OCI-LY1 (cell line): ENCODE data around the gene ADCY2.

Experiments
- H2AFZ ChIP-seq: fragments of 200-600 bp; sonication (generic), shearing (Covaris generic); 2 replicates; pipeline ENCODE4 v1.6.0; 2014; ENCODE audit warnings: antibody characterized with exemption, mild to moderate bottlenecking, low read length
- H3F3A ChIP-seq: fragments of 200-600 bp; sonication (generic), shearing (Covaris generic); 2 replicates; pipeline ENCODE4 v1.6.0; 2014; ENCODE audit warnings: mild to moderate bottlenecking, antibody characterized with exemption, low read length, moderate library complexity; ENCODE audit not compliant: insufficient read depth
- H3K27ac ChIP-seq: fragments of 200-600 bp; sonication (generic); 2 replicates; pipeline ENCODE4 v1.5.1; 2014; ENCODE audit warnings: low read length, mixed run types, mild to moderate bottlenecking, low read depth; ENCODE audit not compliant: poor library complexity, severe bottlenecking
- H3K27me3 ChIP-seq: fragments of 200-600 bp; sonication (generic); 2 replicates; pipeline ENCODE4 v1.6.0; 2014; ENCODE audit warnings: antibody characterized with exemption, mild to moderate bottlenecking, low read length, moderate library complexity; ENCODE audit not compliant: insufficient read depth
- H3K36me3 ChIP-seq: fragments of 200-600 bp; sonication (generic); 2 replicates; pipeline ENCODE4 v1.6.1; 2014; ENCODE audit warnings: mild to moderate bottlenecking, antibody characterized with exemption, low read length, moderate library complexity, mixed read lengths; ENCODE audit not compliant: insufficient read depth
- H3K4me1 ChIP-seq: fragments of 200-600 bp; sonication (generic); 2 replicates; pipeline ENCODE4 v1.5.1; 2014; ENCODE audit warnings: mild to moderate bottlenecking, low read length, moderate library complexity; ENCODE audit not compliant: insufficient read depth, severe bottlenecking
- H3K4me2 ChIP-seq: fragments of 200-600 bp; sonication (generic), shearing (Covaris generic); 2 replicates; pipeline ENCODE4 v1.6.1; 2014; ENCODE audit warnings: low read length
- H3K4me3 ChIP-seq: fragments of 200-600 bp; sonication (generic); 2 replicates; pipeline ENCODE4 v1.5.1; 2014; ENCODE audit warnings: low read length, low read depth, mild to moderate bottlenecking, mixed read lengths; ENCODE audit not compliant: poor library complexity, severe bottlenecking
- H3K79me2 ChIP-seq: fragments of 200-600 bp; shearing (Covaris generic); 2 replicates; pipeline ENCODE4 v1.6.1; 2016; ENCODE audit warnings: mixed run types, low read length, mixed read lengths; ENCODE audit not compliant: insufficient read depth
- H3K9ac ChIP-seq: fragments of 200-600 bp; sonication (generic), shearing (Covaris generic); 2 replicates; pipeline ENCODE4 v1.6.1; 2014; ENCODE audit warnings: mild to moderate bottlenecking, low read length, mixed read lengths
- H3K9me2 ChIP-seq: fragments of 200-600 bp; sonication (generic), shearing (Covaris generic); 2 replicates; pipeline ENCODE4 v1.6.1; 2014; ENCODE audit warnings: low read depth, mild to moderate bottlenecking, low read length, mixed read lengths
- H3K9me3 ChIP-seq: fragments of 200-600 bp; shearing (Covaris generic); 2 replicates; pipeline ENCODE4 v1.6.1; 2014; ENCODE audit warnings: low read length, mixed read lengths
- H4K20me1 ChIP-seq: fragments of 200-600 bp; sonication (generic), shearing (Covaris generic); 2 replicates; pipeline ENCODE4 v1.6.0; 2016; ENCODE audit warnings: mild to moderate bottlenecking, low read length; ENCODE audit not compliant: insufficient read depth
- CTCF ChIP-seq: fragments of 200-600 bp; sonication (generic), shearing (Covaris generic); IDR thresholded peaks from 2 replicates; pipeline ENCODE4 v1.5.1; 2017; ENCODE audit warnings: mild to moderate bottlenecking, antibody characterized with exemption, low read length, moderate library complexity, mixed read lengths
- EZH2 ChIP-seq: fragments of 200-600 bp; sonication (generic), shearing (Covaris generic); IDR thresholded peaks from 2 replicates; pipeline ENCODE4 v1.8.0; 2017; ENCODE audit warnings: borderline replicate concordance, mixed run types, mild to moderate bottlenecking, antibody characterized with exemption, low read length, moderate library complexity, mixed read lengths

The ADCY2 gene

GRCh38 chr5:7717691-7718090 lies 321.8 kb downstream of the ADCY2 start:
- H4K20me1 ChIP-seq, result no peaks in the 10 kb centered on the region
- no peak overlapping the region for H3K9ac ChIP-seq
- H3K9me2 ChIP-seq, result no peaks in the 10 kb centered on the region
- no peak overlapping the region for H3K4me2 ChIP-seq
- H3F3A ChIP-seq, result no peaks in the 10 kb centered on the region
- TF ChIP-seq CTCF (no peak), EZH2 (no peak)
- H3K4me1 ChIP-seq, result no peaks in the 10 kb centered on the region
- H3K36me3 ChIP-seq, result no peaks in the 10 kb centered on the region
- H3K9me3 ChIP-seq, result no peaks in the 10 kb centered on the region
- no peaks in the 10 kb centered on the region for H3K27me3 ChIP-seq
- H2AFZ ChIP-seq, result no peak overlapping the region
- H3K27ac ChIP-seq, result no peak overlapping the region
- H3K4me3 ChIP-seq, result no peak overlapping the region
- no peaks in the 10 kb centered on the region for H3K79me2 ChIP-seq

- Histone ChIP-seq H3K79me2 (no peaks in the 10 kb centered on the region), H3K27me3 (no peaks in the 10 kb centered on the region), H3F3A (no peaks in the 10 kb centered on the region), H3K9ac (no peak overlapping the region), H3K4me3 (no peak overlapping the region), H3K9me2 (no peaks in the 10 kb centered on the region), H3K4me2 (no peak overlapping the region), H2AFZ (no peak overlapping the region), H3K9me3 (no peaks in the 10 kb centered on the region), H4K20me1 (no peaks in the 10 kb centered on the region), H3K4me1 (no peaks in the 10 kb centered on the region), H3K36me3 (no peaks in the 10 kb centered on the region), H3K27ac (no peak overlapping the region)
- TF ChIP-seq EZH2 (no peak), CTCF (no peak)
Observed at GRCh38 chr5:7728076-7728475, 332.1 kb downstream of the ADCY2 start.

- Histone ChIP-seq H3K27me3 (no peaks in the 10 kb centered on the region), H3K9me3 (no peaks in the 10 kb centered on the region), H4K20me1 (no peaks in the 10 kb centered on the region), H2AFZ (no peak overlapping the region), H3K4me2 (no peak overlapping the region), H3K27ac (no peak overlapping the region), H3K79me2 (no peaks in the 10 kb centered on the region), H3K36me3 (no peaks in the 10 kb centered on the region), H3K4me1 (no peaks in the 10 kb centered on the region), H3K4me3 (no peak overlapping the region), H3F3A (no peaks in the 10 kb centered on the region), H3K9me2 (no peaks in the 10 kb centered on the region), H3K9ac (no peak overlapping the region)
- TF ChIP-seq CTCF (no peak), EZH2 (no peak)
Observed at GRCh38 chr5:7741415-7742065, 345.6 kb downstream of the ADCY2 start.
